ENCODE data around the gene IGFBPL1. TPM values are rescaled to one million over a fixed set of nuclear protein-coding genes. Genes with fewer than 3 reads are reported as not detected.

IGFBPL1 gene
- total RNA-seq, 4 donors from 2014 or later = not detected

GRCh38 chr9:38374847-38375571, 49.2 kb downstream of the IGFBPL1 start:
- H3K4me3 ChIP-seq (ENCODE audit: low read depth, poor library complexity, severe bottlenecking) = no peak overlapping the region
- TF ChIP-seq CTCF (IDR thresholded peaks at IDR 0.05) (no peak), POLR2A (IDR thresholded peaks at IDR 0.05) (no peak)
- 80 to 85% methylated on average over 5 of the region's 5 CpGs for WGBS, 2 donors
- DNase-seq (ENCODE audit: low spot score in 2 of 2) = peak in 1 of 2 donors; percentile 3
- intact Hi-C loops (cut with DNase I; ENCODE audit: low total_unique reads) = no loop called here

- TF ChIP-seq POLR2A (IDR thresholded peaks at IDR 0.05) = no peak
- TF ChIP-seq CTCF (IDR thresholded peaks at IDR 0.05) = no peak
- DNase-seq (ENCODE audit: low spot score in 2 of 2) = peak in 1 of 2 donors; percentile 39
- WGBS, 2 donors = 69 to 72% methylated on average over 3 of the region's 3 CpGs
- intact Hi-C loops (cut with DNase I; ENCODE audit: low total_unique reads) = no loop called here
- H3K4me3 ChIP-seq (ENCODE audit: low read depth, poor library complexity, severe bottlenecking) = no peak overlapping the region
Measured at GRCh38 chr9:38373679-38374078, 50.6 kb downstream of the IGFBPL1 start.

GRCh38 chr9:38372762-38373619, 51.3 kb downstream of the IGFBPL1 start:
- no peak overlapping the region for H3K4me3 ChIP-seq (ENCODE audit: low read depth, poor library complexity, severe bottlenecking)
- intact Hi-C loops (cut with DNase I; ENCODE audit: low total_unique reads) = no loop called here
- TF ChIP-seq POLR2A (IDR thresholded peaks at IDR 0.05) = no peak
- no peak for TF ChIP-seq CTCF (IDR thresholded peaks at IDR 0.05)
- 60 to 65% methylated on average over 10 of the region's 10 CpGs for WGBS, 2 donors
- DNase-seq (ENCODE audit: low spot score in 2 of 2) = peak in 1 of 2 donors; percentile 43

- no peak for TF ChIP-seq CTCF (IDR thresholded peaks at IDR 0.05)
- no peak for TF ChIP-seq POLR2A (IDR thresholded peaks at IDR 0.05)
- no peak overlapping the region for H3K4me3 ChIP-seq (ENCODE audit: low read depth, poor library complexity, severe bottlenecking)
- WGBS, 2 donors = 90 to 91% methylated on average over 2 of the region's 2 CpGs
- intact Hi-C loops (cut with DNase I; ENCODE audit: low total_unique reads) = no loop called here
- peak in 1 of 2 donors; percentile 37 for DNase-seq (ENCODE audit: low spot score in 2 of 2)
Measured at GRCh38 chr9:38371495-38371894, 52.8 kb downstream of the IGFBPL1 start.

GRCh38 chr9:38370176-38370575, 54.1 kb downstream of the IGFBPL1 start:
- intact Hi-C loops (cut with DNase I; ENCODE audit: low total_unique reads) = no loop called here
- peak in 1 of 2 donors; percentile 74 for DNase-seq (ENCODE audit: low spot score in 2 of 2)
- TF ChIP-seq POLR2A (IDR thresholded peaks at IDR 0.05) = no peak
- TF ChIP-seq CTCF (IDR thresholded peaks at IDR 0.05) = no peak
- H3K4me3 ChIP-seq (ENCODE audit: low read depth, poor library complexity, severe bottlenecking) = no peak overlapping the region
- 46 to 49% methylated on average over 4 of the region's 4 CpGs for WGBS, 2 donors
